Neural cell (in vitro differentiated cells): ENCODE results near the gene PGLYRP4. TPM values are rescaled to one million over a fixed set of nuclear protein-coding genes. Genes with fewer than 3 reads are reported as not detected.

Source experiments
- H2AFZ ChIP-seq: fragments of 200-600, 300-800 bp; sonication (generic), shearing (Covaris generic); 2 replicates; pipeline ENCODE4 v1.6.0; 2014; ENCODE audit warnings: low read depth, mild to moderate bottlenecking, antibody characterized with exemption, low read length, moderate library complexity
- H3F3A ChIP-seq: fragments of 200-600 bp; shearing (Covaris generic); 2 replicates; pipeline ENCODE4 v1.6.1; 2016; ENCODE audit warnings: mild to moderate bottlenecking, moderate library complexity, mixed read lengths, antibody characterized with exemption, low read length; ENCODE audit not compliant: insufficient read depth, poor library complexity, severe bottlenecking
- H3K27ac ChIP-seq: fragments of 200-600, 300-800 bp; sonication (generic), shearing (Covaris generic); 2 replicates; pipeline ENCODE4 v1.5.1; 2014; ENCODE audit warnings: mild to moderate bottlenecking, low read length, moderate library complexity
- H3K27me3 ChIP-seq: fragments of 300-800, 200-600 bp; sonication (generic), shearing (Covaris generic); 2 replicates; pipeline ENCODE4 v1.6.0; 2014; ENCODE audit warnings: mild to moderate bottlenecking, low read depth, low read length, moderate library complexity; ENCODE audit not compliant: insufficient read depth
- H3K36me3 ChIP-seq: fragments of 300-800, 200-600 bp; sonication (generic), shearing (Covaris generic); 2 replicates; pipeline ENCODE4 v1.5.1; 2014; ENCODE audit warnings: mild to moderate bottlenecking, antibody characterized with exemption, low read length, moderate library complexity; ENCODE audit not compliant: insufficient read depth
- H3K4me2 ChIP-seq: fragments of 300-800, 200-600 bp; sonication (generic), shearing (Covaris generic); 2 replicates; pipeline ENCODE4 v1.6.0; 2014; ENCODE audit warnings: mild to moderate bottlenecking, low read length
- H3K4me3 ChIP-seq: fragments of 300-800, 200-600 bp; sonication (generic), shearing (Covaris generic); 2 replicates; pipeline ENCODE4 v1.5.1; 2014; ENCODE audit warnings: mild to moderate bottlenecking, low read length, moderate library complexity
- H3K79me2 ChIP-seq: fragments of 200-600 bp; shearing (Covaris generic); replicated peaks from 2 replicates; pipeline ENCODE4 v1.6.0; 2014; ENCODE audit warnings: mild to moderate bottlenecking, low read length, moderate library complexity; ENCODE audit not compliant: insufficient read depth
- H3K9ac ChIP-seq: fragments of 300-800, 200-600 bp; sonication (generic), shearing (Covaris generic); 2 replicates; pipeline ENCODE4 v1.6.1; 2016; ENCODE audit warnings: mild to moderate bottlenecking, low read length, mixed read lengths
- H3K9me2 ChIP-seq: fragments of 200-600 bp; shearing (Covaris generic); 2 replicates; pipeline ENCODE4 v1.6.1; 2016; ENCODE audit warnings: mild to moderate bottlenecking, low read length, mixed read lengths; ENCODE audit not compliant: insufficient read depth
- H3K9me3 ChIP-seq: fragments of 200-600, 300-800 bp; sonication (generic), shearing (Covaris generic); 2 replicates; pipeline ENCODE4 v1.6.1; 2016; ENCODE audit warnings: mild to moderate bottlenecking, mixed run types, low read length, moderate library complexity, mixed read lengths
- H4K20me1 ChIP-seq: fragments of 200-600 bp; shearing (Covaris generic); 2 replicates; pipeline ENCODE4 v1.6.1; 2016; ENCODE audit warnings: mild to moderate bottlenecking, mixed run types; ENCODE audit not compliant: insufficient read depth
- CTCF ChIP-seq: fragments of 450-650 bp; IDR thresholded peaks from 2 replicates; pipeline ENCODE4 v1.5.1; 2014; ENCODE audit warnings: antibody characterized with exemption, mild to moderate bottlenecking, moderate library complexity; ENCODE audit not compliant: poor library complexity, severe bottlenecking
- EP300 ChIP-seq: fragments of 450-650 bp; conservative IDR thresholded peaks from 2 replicates; pipeline ENCODE4 v1.6.1; 2014; ENCODE audit warnings: antibody characterized with exemption, mild to moderate bottlenecking, moderate library complexity; ENCODE audit not compliant: poor library complexity, severe bottlenecking
- EZH2 ChIP-seq: fragments of 200-600, 300-800 bp; shearing (Covaris generic), sonication (generic); IDR thresholded peaks from 2 replicates; pipeline ENCODE4 v1.6.1; 2014; ENCODE audit warnings: antibody characterized with exemption, low read length, borderline replicate concordance, mild to moderate bottlenecking; ENCODE audit not compliant: insufficient read depth, poor library complexity, severe bottlenecking
- MXI1 ChIP-seq: fragments of 450-650 bp; conservative IDR thresholded peaks from 2 replicates; pipeline ENCODE4 v1.6.1; 2014; ENCODE audit warnings: antibody characterized with exemption, mild to moderate bottlenecking; ENCODE audit not compliant: poor library complexity, severe bottlenecking
- POLR2AphosphoS5 ChIP-seq: IDR thresholded peaks from 2 replicates; pipeline ENCODE4 v1.6.1; 2012
- RAD21 ChIP-seq: fragments of 450-650 bp; conservative IDR thresholded peaks from 2 replicates; pipeline ENCODE4 v1.6.1; 2014; ENCODE audit warnings: antibody characterized with exemption, mild to moderate bottlenecking, moderate library complexity
- REST ChIP-seq: IDR thresholded peaks from 2 replicates; pipeline ENCODE4 v1.6.1; 2012; ENCODE audit warnings: borderline replicate concordance
- SMC3 ChIP-seq: fragments of 450-650 bp; conservative IDR thresholded peaks from 2 replicates; pipeline ENCODE4 v1.6.1; 2014; ENCODE audit warnings: antibody characterized with exemption, mild to moderate bottlenecking, moderate library complexity; ENCODE audit not compliant: poor library complexity
- TAF1 ChIP-seq: IDR thresholded peaks from 2 replicates; pipeline ENCODE4 v1.6.1; 2012; ENCODE audit warnings: low read depth
- polyA plus RNA-seq: library from polyadenylated mRNA; depleted of rRNA; stranded (reverse); fragments of >200 nt; gene quantifications from 2 replicates; pipeline ENCODE4 v1.2.3, GENCODE V29; 2014

Gene PGLYRP4
- polyA plus RNA-seq, 1 donor from 2014 or later: not detected

GRCh38 chr1:153292185-153292584 is 56.5 kb downstream of the PGLYRP4 start:
- H3K4me3 ChIP-seq: no peak overlapping the region
- H3K4me2 ChIP-seq: no peak overlapping the region
- no peak overlapping the region for H3K9ac ChIP-seq
- no peaks in the 10 kb centered on the region for H3F3A ChIP-seq
- no peaks in the 10 kb centered on the region for H3K36me3 ChIP-seq
- H2AFZ ChIP-seq: no peak overlapping the region
- H3K79me2 ChIP-seq: no peaks in the 10 kb centered on the region
- no peaks in the 10 kb centered on the region for H3K9me3 ChIP-seq
- TF ChIP-seq MXI1: no peak
- no peak for TF ChIP-seq CTCF
- no peak for TF ChIP-seq TAF1
- TF ChIP-seq EP300: no peak
- TF ChIP-seq RAD21: no peak
- no peak for TF ChIP-seq REST
- no peak for TF ChIP-seq POLR2AphosphoS5
- no peak for TF ChIP-seq EZH2
- no peak for TF ChIP-seq SMC3
- H4K20me1 ChIP-seq: no peaks in the 10 kb centered on the region
- H3K9me2 ChIP-seq: no peaks in the 10 kb centered on the region
- H3K27me3 ChIP-seq: no peaks in the 10 kb centered on the region
- no peak overlapping the region for H3K27ac ChIP-seq

- no peaks in the 10 kb centered on the region for H3K79me2 ChIP-seq
Measured at GRCh38 chr1:153291514-153291913, 57.1 kb downstream of the PGLYRP4 start.

More at GRCh38 chr1:153291514-153291913, 57.1 kb downstream of the PGLYRP4 start:
- TF ChIP-seq SMC3 (no peak), MXI1 (no peak), EZH2 (no peak), CTCF (no peak), TAF1 (no peak), RAD21 (no peak), POLR2AphosphoS5 (no peak), EP300 (no peak), REST (no peak)
- H3K27me3 ChIP-seq: no peaks in the 10 kb centered on the region
- no peak overlapping the region for H3K9ac ChIP-seq
- no peaks in the 10 kb centered on the region for H4K20me1 ChIP-seq
- no peaks in the 10 kb centered on the region for H3F3A ChIP-seq
- H2AFZ ChIP-seq: no peak overlapping the region
- H3K4me2 ChIP-seq: no peak overlapping the region
- H3K27ac ChIP-seq: no peak overlapping the region
- H3K4me3 ChIP-seq: no peak overlapping the region
- no peaks in the 10 kb centered on the region for H3K9me3 ChIP-seq
- H3K36me3 ChIP-seq: no peaks in the 10 kb centered on the region
- no peaks in the 10 kb centered on the region for H3K9me2 ChIP-seq
